Measurements from ENCODE around the gene ANKS4B.

The ANKS4B gene

DNA sequence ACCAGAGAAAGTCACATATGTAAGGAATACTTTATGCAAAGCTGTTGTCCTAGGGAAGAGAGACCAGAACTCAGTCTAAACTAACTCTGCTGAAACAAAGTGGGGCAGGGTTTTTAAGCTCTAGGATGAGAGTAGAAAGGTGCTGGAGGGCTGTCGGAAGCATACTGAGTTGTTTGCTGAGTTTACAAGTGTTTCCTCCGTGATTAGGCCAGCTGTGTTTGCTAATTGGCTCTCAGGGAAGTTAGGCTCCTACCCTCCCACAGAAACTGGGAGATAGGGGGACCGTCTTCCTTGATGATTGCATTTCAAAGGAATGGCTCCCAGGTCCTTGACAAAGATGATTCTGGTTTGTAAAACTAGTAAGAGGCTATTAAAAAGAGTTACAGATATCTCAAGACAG is 69.0 kb downstream of the ANKS4B start:
- no peak for DNase-seq

DNA sequence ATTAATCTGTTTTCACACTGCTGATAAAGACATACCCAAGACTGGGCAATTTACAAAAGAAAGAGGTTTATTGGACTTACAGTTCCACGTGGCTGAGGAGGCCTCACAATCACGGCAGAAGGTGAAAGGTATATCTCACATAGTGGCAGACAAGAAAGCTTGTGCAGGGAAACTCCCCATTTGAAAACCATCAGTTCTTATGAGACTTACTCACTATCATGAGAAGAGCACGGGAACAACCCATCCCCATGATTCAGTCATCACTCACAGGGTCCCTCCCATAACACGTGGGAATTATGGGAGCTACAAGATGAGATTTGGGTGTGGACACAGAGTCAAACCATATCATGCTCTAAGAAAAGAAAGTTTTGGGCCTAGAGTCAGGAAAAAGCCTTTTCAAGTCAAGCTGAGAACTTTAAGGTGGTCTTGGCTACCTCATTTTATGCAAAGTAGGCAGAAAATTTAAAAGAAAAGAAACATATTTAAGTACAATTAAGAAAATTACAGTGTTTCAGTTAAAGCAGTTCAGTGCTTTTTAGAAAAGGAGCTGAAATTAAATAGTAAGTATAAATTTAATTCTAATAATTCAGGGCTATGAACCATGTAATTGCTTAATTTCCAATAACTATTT is 69.5 kb downstream of the ANKS4B start:
- DNase-seq: no peak
